ENCODE data around the gene NRXN3. TPM values are rescaled to one million over a fixed set of nuclear protein-coding genes. Genes with fewer than 3 reads are reported as not detected.

The NRXN3 gene
- total and polyA plus RNA-seq, 7 donors, result 0.06 to 0.74 (median 0.15) TPM

DNA sequence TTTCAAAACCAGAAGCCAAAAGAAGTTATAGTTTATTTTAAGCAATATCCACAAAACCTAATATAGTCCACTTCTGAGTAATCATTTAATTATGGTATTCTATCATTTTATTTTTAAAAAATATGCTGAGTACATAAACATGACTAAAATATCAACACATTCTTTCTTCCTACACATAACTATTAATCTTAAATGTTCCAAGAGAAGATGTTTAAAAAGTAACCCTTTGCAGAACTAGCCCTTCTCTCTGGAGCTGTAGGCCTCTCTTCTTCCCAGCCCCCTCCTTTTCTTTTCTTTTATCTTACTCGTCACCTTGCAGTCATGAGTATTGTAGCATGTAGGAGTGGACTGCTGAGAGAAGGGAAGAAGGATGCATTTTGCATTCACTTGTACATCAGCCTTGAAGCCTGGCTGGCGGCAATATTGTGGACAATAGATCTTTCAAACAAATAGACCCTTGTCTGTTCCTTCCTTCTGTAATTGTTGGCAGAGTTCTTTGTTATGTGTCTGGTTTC lies 941.9 kb downstream of the NRXN3 start:
- DNase-seq, result no peak
- H3K4me3 ChIP-seq, result no peak overlapping the region
- H3K9me3 ChIP-seq, result no peaks in the 10 kb centered on the region
- no peak for ATAC-seq
- no peaks in the 10 kb centered on the region for H3K4me1 ChIP-seq
- no peaks in the 10 kb centered on the region for H3K27me3 ChIP-seq (ENCODE audit: insufficient read depth in 3 of 3, low read length in 2 of 3)
- no peak overlapping the region for H3K27ac ChIP-seq
- 26 to 38% (median 38%) methylated on average over 2 of the region's 2 CpGs for WGBS, 3 donors
- TF ChIP-seq, protein P1, sequence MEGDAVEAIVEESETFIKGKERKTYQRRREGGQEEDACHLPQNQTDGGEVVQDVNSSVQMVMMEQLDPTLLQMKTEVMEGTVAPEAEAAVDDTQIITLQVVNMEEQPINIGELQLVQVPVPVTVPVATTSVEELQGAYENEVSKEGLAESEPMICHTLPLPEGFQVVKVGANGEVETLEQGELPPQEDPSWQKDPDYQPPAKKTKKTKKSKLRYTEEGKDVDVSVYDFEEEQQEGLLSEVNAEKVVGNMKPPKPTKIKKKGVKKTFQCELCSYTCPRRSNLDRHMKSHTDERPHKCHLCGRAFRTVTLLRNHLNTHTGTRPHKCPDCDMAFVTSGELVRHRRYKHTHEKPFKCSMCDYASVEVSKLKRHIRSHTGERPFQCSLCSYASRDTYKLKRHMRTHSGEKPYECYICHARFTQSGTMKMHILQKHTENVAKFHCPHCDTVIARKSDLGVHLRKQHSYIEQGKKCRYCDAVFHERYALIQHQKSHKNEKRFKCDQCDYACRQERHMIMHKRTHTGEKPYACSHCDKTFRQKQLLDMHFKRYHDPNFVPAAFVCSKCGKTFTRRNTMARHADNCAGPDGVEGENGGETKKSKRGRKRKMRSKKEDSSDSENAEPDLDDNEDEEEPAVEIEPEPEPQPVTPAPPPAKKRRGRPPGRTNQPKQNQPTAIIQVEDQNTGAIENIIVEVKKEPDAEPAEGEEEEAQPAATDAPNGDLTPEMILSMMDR (IDR thresholded peaks at IDR 0.05), result no peak
- intact Hi-C loops (cut with DNase I), result no loop called here
- no peaks in the 10 kb centered on the region for H3K36me3 ChIP-seq (ENCODE audit: insufficient read depth in 1 of 2, low read depth in 1 of 2)

GRCh38 chr14:79117561-79117960 lies 947.4 kb downstream of the NRXN3 start:
- ATAC-seq (no peak), DNase-seq (no peak)
- Histone ChIP-seq H3K36me3 (ENCODE audit: insufficient read depth in 1 of 2, low read depth in 1 of 2) (no peaks in the 10 kb centered on the region), H3K27me3 (ENCODE audit: insufficient read depth in 3 of 3, low read length in 2 of 3) (no peaks in the 10 kb centered on the region), H3K27ac (no peak overlapping the region), H3K4me1 (no peaks in the 10 kb centered on the region), H3K9me3 (no peaks in the 10 kb centered on the region), H3K4me3 (no peak overlapping the region)
- intact Hi-C loops (cut with DNase I), result no loop called here
- WGBS, 3 donors, result 70 to 90% (median 72%) methylated on average over 1 of the region's 1 CpG
- TF ChIP-seq, protein P1 (IDR thresholded peaks at IDR 0.05), result no peak

DNA sequence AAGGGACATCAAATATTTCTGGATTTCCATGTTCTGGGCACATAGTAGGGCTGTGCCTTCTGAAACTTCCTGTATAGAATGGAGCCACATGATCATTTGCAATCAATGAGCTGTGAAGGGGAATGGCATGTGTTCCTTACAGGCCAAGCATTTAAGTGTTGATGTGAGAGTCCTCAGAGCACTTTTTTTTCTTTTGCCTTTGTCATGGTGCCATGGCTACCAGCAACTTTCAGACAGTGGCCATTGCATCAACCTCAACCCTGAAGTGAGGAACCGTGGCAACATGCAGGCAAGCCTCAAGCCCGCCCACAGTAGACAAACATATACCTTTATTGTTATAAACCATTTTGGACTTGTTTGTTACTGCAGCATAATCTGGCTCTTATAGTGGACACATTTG lies 948.1 kb downstream of the NRXN3 start:
- WGBS, 3 donors, result 87 to 91% (median 91%) methylated on average over 2 of the region's 2 CpGs
- intact Hi-C loops (cut with DNase I), result no loop called here
- Histone ChIP-seq H3K27me3 (ENCODE audit: insufficient read depth in 3 of 3, low read length in 2 of 3) (no peaks in the 10 kb centered on the region), H3K4me1 (no peaks in the 10 kb centered on the region), H3K4me3 (no peak overlapping the region), H3K36me3 (ENCODE audit: insufficient read depth in 1 of 2, low read depth in 1 of 2) (no peaks in the 10 kb centered on the region), H3K9me3 (no peaks in the 10 kb centered on the region), H3K27ac (no peak overlapping the region)
- DNase-seq (no peak), ATAC-seq (no peak)
- TF ChIP-seq, protein P1 (IDR thresholded peaks at IDR 0.05), result no peak

GRCh38 chr14:79134361-79134760 lies 964.2 kb downstream of the NRXN3 start:
- Histone ChIP-seq H3K4me3 (no peak overlapping the region), H3K4me1 (no peaks in the 10 kb centered on the region), H3K27ac (no peak overlapping the region), H3K27me3 (ENCODE audit: insufficient read depth in 3 of 3, low read length in 2 of 3) (no peaks in the 10 kb centered on the region), H3K9me3 (no peaks in the 10 kb centered on the region), H3K36me3 (ENCODE audit: insufficient read depth in 1 of 2, low read depth in 1 of 2) (no peaks in the 10 kb centered on the region)
- intact Hi-C loops (cut with DNase I), result no loop called here
- TF ChIP-seq, protein P1 (IDR thresholded peaks at IDR 0.05), result no peak
- ATAC-seq (no peak), DNase-seq (no peak)
- WGBS, 3 donors, result 15 to 35% (median 21%) methylated on average over 3 of the region's 3 CpGs

All from psoas muscle (tissue), 8 donors.